Endothelial cell of umbilical vein (primary cell): ENCODE measurements around the gene CDC42EP4. TPM values are rescaled to one million over a fixed set of nuclear protein-coding genes. Genes with fewer than 3 reads are reported as not detected.

ENCODE experiments used
- BruUV-seq: library from RNA; stranded (reverse); fragments of 400-500 nt; replicated peaks from 2 replicates; lab custom pipeline; 2021; lab: Mats Ljungman, UMichigan
- CTCF ChIA-PET: fragments of 300-600, 350-600 bp; sonication (Branson Sonifier 250); formaldehyde crosslinking; loops from one replicate; lab custom pipeline; 2021; ENCODE audit warnings: antibody characterized with exemption, inconsistent platforms; lab: Charles Lee
- POLR2A ChIA-PET: fragments of 300-600, 350-600 bp; sonication (Branson Sonifier 250); formaldehyde crosslinking; loops from one replicate; lab custom pipeline; 2021; ENCODE audit warnings: antibody characterized with exemption, inconsistent platforms; lab: Charles Lee
- DNase-seq: peaks from one replicate; pipeline ENCODE4 v3.0.0-alpha.2; 2011; ENCODE audit warnings: low read depth, low spot score
- FAIRE-seq: peaks from 2 replicates; lab custom pipeline; 2011; peaks lifted over from hg19 to GRCh38; lab: Jason Lieb, UNC
- H2AFZ ChIP-seq: 2 replicates; pipeline ENCODE4 v1.6.0; 2012; ENCODE audit warnings: low read depth, low read length, control low read depth, inconsistent platforms
- H3K27ac ChIP-seq: 2 replicates; pipeline ENCODE4 v1.5.1; 2011; ENCODE audit warnings: low read depth, mild to moderate bottlenecking, control low read depth, low read length, moderate library complexity; ENCODE audit not compliant: insufficient read depth
- H3K27me3 ChIP-seq, 2 experiments: 2 replicates each; pipeline versions ENCODE4 v1.6.0 to v1.6.1; 2011; ENCODE audit warnings: low read length in 2 of 2, mixed read lengths in 1 of 2; ENCODE audit not compliant: control insufficient read depth in 2 of 2, insufficient read depth in 2 of 2
- H3K36me3 ChIP-seq, 2 experiments: 2 replicates in 1 of 2; 3 replicates in 1 of 2; pipeline ENCODE4 v1.5.1; 2011; ENCODE audit warnings: low read length in 2 of 2, mild to moderate bottlenecking in 1 of 2, moderate library complexity in 1 of 2; ENCODE audit not compliant: control insufficient read depth in 2 of 2, insufficient read depth in 2 of 2; ENCODE audit errors: extremely low read depth in 1 of 2
- H3K4me1 ChIP-seq: 3 replicates; pipeline ENCODE4 v1.5.1; 2011; ENCODE audit warnings: mild to moderate bottlenecking, low read length; ENCODE audit not compliant: control insufficient read depth, insufficient read depth; ENCODE audit errors: extremely low read depth
- H3K4me2 ChIP-seq: 2 replicates; pipeline ENCODE4 v1.6.1; 2011; ENCODE audit warnings: low read length, control low read depth, mixed read lengths; ENCODE audit not compliant: insufficient read depth
- H3K4me3 ChIP-seq, 3 experiments: fragments of 200-600 bp in 1 of 3; sonication (generic), shearing (Covaris generic) in 1 of 3; replicated peaks in 1 of 3; 2 replicates each; pipeline ENCODE4 v1.5.1; 2011 to 2016; ENCODE audit warnings: control low read depth in 3 of 3, low read length in 3 of 3, mild to moderate bottlenecking in 2 of 3, inconsistent platforms in 1 of 3, low read depth in 1 of 3, moderate library complexity in 1 of 3; ENCODE audit not compliant: insufficient read depth in 1 of 3
- H3K79me2 ChIP-seq: 2 replicates; pipeline ENCODE4 v1.6.0; 2012; ENCODE audit warnings: low read length, inconsistent platforms; ENCODE audit not compliant: control insufficient read depth, insufficient read depth
- H3K9ac ChIP-seq: replicated peaks from 2 replicates; pipeline ENCODE3; 2011; ENCODE audit warnings: low read length, control low read depth; ENCODE audit not compliant: insufficient read depth; ENCODE audit errors: extremely low read depth
- H3K9me1 ChIP-seq: replicated peaks from 3 replicates; pipeline ENCODE4 v1.6.0; 2011; ENCODE audit warnings: mild to moderate bottlenecking, low read length; ENCODE audit not compliant: control insufficient read depth, insufficient read depth; ENCODE audit errors: extremely low read depth
- H3K9me3 ChIP-seq: replicated peaks from 2 replicates; pipeline ENCODE4 v1.5.1; 2012; ENCODE audit warnings: low read length, inconsistent platforms; ENCODE audit not compliant: control insufficient read depth, insufficient read depth
- H4K20me1 ChIP-seq: replicated peaks from 2 replicates; pipeline ENCODE3; 2011; ENCODE audit warnings: mild to moderate bottlenecking, low read length; ENCODE audit not compliant: control insufficient read depth, insufficient read depth; ENCODE audit errors: extremely low read depth
- EZH2 ChIP-seq: IDR thresholded peaks from 2 replicates; pipeline ENCODE4 v1.6.1; 2012; ENCODE audit warnings: borderline replicate concordance, low read depth, mild to moderate bottlenecking, moderate library complexity, low read length, inconsistent platforms; ENCODE audit not compliant: severe bottlenecking
- FOS ChIP-seq: IDR thresholded peaks from 2 replicates; pipeline ENCODE4 v1.6.1; 2011; ENCODE audit warnings: mild to moderate bottlenecking, low read length, moderate library complexity, borderline replicate concordance; ENCODE audit not compliant: insufficient read depth
- JUN ChIP-seq: IDR thresholded peaks from 2 replicates; pipeline ENCODE4 v1.6.1; 2011; ENCODE audit warnings: borderline replicate concordance, low read depth; ENCODE audit not compliant: insufficient read length, insufficient read depth
- MYC ChIP-seq: IDR thresholded peaks from one replicate; pipeline ENCODE4 v1.6.1; 2011; ENCODE audit warnings: mild to moderate bottlenecking, low read depth, low read length
- POLR2A ChIP-seq: IDR thresholded peaks from 2 replicates; pipeline ENCODE4 v1.6.1; 2012; ENCODE audit warnings: low read depth, mild to moderate bottlenecking, control low read depth, low read length
- POLR2AphosphoS5 ChIP-seq: IDR thresholded peaks from 2 replicates; pipeline ENCODE4 v1.6.1; 2012; ENCODE audit warnings: low read depth, mild to moderate bottlenecking, control low read depth, low read length, moderate library complexity; ENCODE audit not compliant: insufficient read depth
- dilution Hi-C: fragments of 300-500 bp; cut with MboI; formaldehyde crosslinking; loops from one replicate; pipeline ENCODE4 v1.15.0; 2019; ENCODE audit warnings: low sequenced_read_pairs; ENCODE audit not compliant: extremely low pct_ligation_motif_present
- intact Hi-C: fragments of 100-400 bp; cut with micrococcal nuclease; formaldehyde crosslinking; loops from one replicate; pipeline ENCODE4 v1.10.0; 2022
- polyA plus RNA-seq, 4 experiments: library from polyadenylated mRNA; depleted of rRNA in 3 of 4; stranded (reverse) in 3 of 4; unstranded in 1 of 4; fragments of >200 nt; gene quantifications; 2 replicates each; pipeline versions ENCODE4 v1.2.1 to v1.2.3, GENCODE V29; 2011 to 2012; ENCODE audit warnings: missing spikeins in 1 of 4
- total RNA-seq: library from RNA; stranded (reverse); gene quantifications from 2 replicates; pipeline ENCODE4 v1.2.3, GENCODE V29; 2021
- TF ChIP-seq, protein P1 (sequence below): IDR thresholded peaks from 2 replicates; pipeline ENCODE4 v1.6.1; 2011; ENCODE audit not compliant: insufficient read depth, insufficient read length
- TF ChIP-seq, protein P2 (sequence below), 2 donors: IDR thresholded peaks; 1 replicate in 1 of 2; 2 replicates in 1 of 2; pipeline ENCODE4 v1.5.1; 2011; ENCODE audit warnings: low read length in 2 of 2, mild to moderate bottlenecking in 2 of 2, moderate library complexity in 2 of 2, control low read depth in 1 of 2, inconsistent platforms in 1 of 2, low read depth in 1 of 2; ENCODE audit not compliant: insufficient read depth in 1 of 2; ENCODE audit errors: extremely low read depth in 1 of 2

The CDC42EP4 gene
- total and polyA plus RNA-seq, 2 donors (not counting 3 experiments of a cell fraction or from before 2014, with no cell fraction given): 11.4 to 19.6 TPM

DNA sequence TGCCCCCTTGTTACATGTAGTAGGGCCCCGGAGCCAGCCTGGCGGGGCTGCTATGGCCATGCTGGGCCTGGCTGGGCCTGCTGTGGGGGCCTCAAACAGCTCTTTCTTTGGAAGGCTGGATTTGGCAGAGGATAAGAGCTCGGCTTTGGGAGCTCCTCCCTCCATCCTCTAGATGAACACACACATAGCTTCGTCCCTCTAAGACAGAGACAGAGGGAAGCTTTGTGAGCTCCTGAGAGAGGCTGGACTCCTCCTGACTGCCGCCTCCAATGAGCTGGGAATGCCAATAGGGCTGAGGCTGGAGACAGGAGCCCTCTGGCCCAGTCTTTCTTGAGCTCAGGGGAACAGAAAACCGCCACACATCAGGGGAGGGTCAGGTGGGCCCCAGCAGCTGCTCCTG is 37.3 kb upstream of the CDC42EP4 start:
- Histone ChIP-seq H3K4me3 (no peak overlapping the region), H3K9me3 (no peaks in the 10 kb centered on the region), H3K79me2 (no peaks in the 10 kb centered on the region), H3K27ac (no peak overlapping the region), H3K36me3 (no peaks in the 10 kb centered on the region), H3K4me1 (no peaks in the 10 kb centered on the region), H3K9me1 (no peaks in the 10 kb centered on the region), H3K9ac (no peak overlapping the region), H3K4me2 (no peak overlapping the region), H3K27me3 (no peaks in the 10 kb centered on the region), H2AFZ (no peak overlapping the region), H4K20me1 (no peaks in the 10 kb centered on the region)
- dilution Hi-C loops: no loop called here
- no peak for FAIRE-seq
- no TSS peak for BruUV-seq
- DNase-seq: no peak
- no peak for TF ChIP-seq MYC
- no peak for TF ChIP-seq POLR2AphosphoS5
- no peak for TF ChIP-seq FOS
- no peak for TF ChIP-seq JUN
- TF ChIP-seq, protein P1, sequence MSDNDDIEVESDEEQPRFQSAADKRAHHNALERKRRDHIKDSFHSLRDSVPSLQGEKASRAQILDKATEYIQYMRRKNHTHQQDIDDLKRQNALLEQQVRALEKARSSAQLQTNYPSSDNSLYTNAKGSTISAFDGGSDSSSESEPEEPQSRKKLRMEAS: no peak
- TF ChIP-seq POLR2A: no peak
- TF ChIP-seq, protein P2, sequence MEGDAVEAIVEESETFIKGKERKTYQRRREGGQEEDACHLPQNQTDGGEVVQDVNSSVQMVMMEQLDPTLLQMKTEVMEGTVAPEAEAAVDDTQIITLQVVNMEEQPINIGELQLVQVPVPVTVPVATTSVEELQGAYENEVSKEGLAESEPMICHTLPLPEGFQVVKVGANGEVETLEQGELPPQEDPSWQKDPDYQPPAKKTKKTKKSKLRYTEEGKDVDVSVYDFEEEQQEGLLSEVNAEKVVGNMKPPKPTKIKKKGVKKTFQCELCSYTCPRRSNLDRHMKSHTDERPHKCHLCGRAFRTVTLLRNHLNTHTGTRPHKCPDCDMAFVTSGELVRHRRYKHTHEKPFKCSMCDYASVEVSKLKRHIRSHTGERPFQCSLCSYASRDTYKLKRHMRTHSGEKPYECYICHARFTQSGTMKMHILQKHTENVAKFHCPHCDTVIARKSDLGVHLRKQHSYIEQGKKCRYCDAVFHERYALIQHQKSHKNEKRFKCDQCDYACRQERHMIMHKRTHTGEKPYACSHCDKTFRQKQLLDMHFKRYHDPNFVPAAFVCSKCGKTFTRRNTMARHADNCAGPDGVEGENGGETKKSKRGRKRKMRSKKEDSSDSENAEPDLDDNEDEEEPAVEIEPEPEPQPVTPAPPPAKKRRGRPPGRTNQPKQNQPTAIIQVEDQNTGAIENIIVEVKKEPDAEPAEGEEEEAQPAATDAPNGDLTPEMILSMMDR (IDR thresholded peaks at IDR 0.05; ENCODE audit: extremely low read depth in 1 of 2, insufficient read depth in 1 of 2, low read depth in 1 of 2, low read length in 2 of 2): no peak
- TF ChIP-seq EZH2: no peak
- intact Hi-C loops: no loop called here
- CTCF ChIA-PET: interaction anchor here (0.8 to 1.1 kb wide), 3 partner anchors 10 to 51 kb away, joined by 3 read pairs; no protein-coding TSS in a partner anchor
- POLR2A ChIA-PET: interaction anchor here (0.6 kb wide), 1 partner anchor 87 kb away, joined by 4 read pairs; no protein-coding TSS in a partner anchor
